HepG2 (cell line): ENCODE measurements around the gene DDT.
"Not testable (repeated sequence)": the region's sequence is repeated elsewhere in the genome, so short reads cannot be mapped to it uniquely, and the experiment has no call there.

ENCODE experiments used
- CREM ChIP-seq, 2 experiments: sonication (generic) in 1 of 2; formaldehyde crosslinking in 1 of 2; IDR thresholded peaks; 2 replicates each; pipeline versions ENCODE4 v1.4.0 to v1.6.1; 2016 to 2020; ENCODE audit warnings: antibody characterized with exemption in 1 of 2, mild to moderate bottlenecking in 1 of 2, missing genetic modification reagents in 1 of 2
- FOXA1 ChIP-seq, 2 experiments: fragments of 450-650 bp in 1 of 2; sonication (generic) in 1 of 2; formaldehyde crosslinking in 1 of 2; IDR thresholded peaks; 2 replicates each; pipeline versions ENCODE4 v1.4.0 to v1.6.1; 2016 to 2020; ENCODE audit warnings: missing genetic modification reagents in 1 of 2
- NFKBIZ ChIP-seq: IDR thresholded peaks from 2 replicates; pipeline ENCODE4 v1.6.1; 2018; ENCODE audit warnings: missing genetic modification reagents, missing compliant biosample characterization
- RAD21 ChIP-seq: fragments of 450-650 bp; formaldehyde crosslinking; IDR thresholded peaks from 2 replicates; pipeline ENCODE4 v1.5.0; 2020; ENCODE audit warnings: mild to moderate bottlenecking
- RFX5 ChIP-seq: IDR thresholded peaks from 2 replicates; pipeline ENCODE4 v1.6.1; 2011; ENCODE audit warnings: low read depth, low read length, improper control_type of control experiment
- SIN3A ChIP-seq: IDR thresholded peaks from 2 replicates; pipeline ENCODE4 v1.6.1; 2011; ENCODE audit warnings: low read depth, mild to moderate bottlenecking, control low read depth, low read length, borderline replicate concordance
- SIX1 ChIP-seq: sonication (generic); formaldehyde crosslinking; IDR thresholded peaks from 2 replicates; pipeline ENCODE4 v1.4.0; 2020; ENCODE audit warnings: missing genetic modification reagents, borderline replicate concordance
- ZBTB7B ChIP-seq: sonication (generic); formaldehyde crosslinking; IDR thresholded peaks from 2 replicates; pipeline ENCODE4 v1.4.0; 2020; ENCODE audit warnings: missing genetic modification reagents
- TF ChIP-seq, protein P1 (sequence below): sonication (generic); formaldehyde crosslinking; IDR thresholded peaks from 2 replicates; pipeline ENCODE4 v1.4.0; 2020; ENCODE audit warnings: missing genetic modification reagents

GRCh38 chr22:23989583-23990244 is 15.5 kb upstream of the DDT start:
- TF ChIP-seq ZBTB7B (CRISPR knock-in tag); SIX1 (CRISPR knock-in tag); RFX5; FOXA1 (IDR thresholded peaks at IDR 0.05); FOXA1 (CRISPR knock-in tag; IDR thresholded peaks at IDR 0.05); NFKBIZ; SIN3A; CREM (IDR thresholded peaks at IDR 0.05); CREM (CRISPR knock-in tag; IDR thresholded peaks at IDR 0.05); RAD21 (CRISPR knock-in tag): not testable (repeated sequence)
- TF ChIP-seq, protein P1, sequence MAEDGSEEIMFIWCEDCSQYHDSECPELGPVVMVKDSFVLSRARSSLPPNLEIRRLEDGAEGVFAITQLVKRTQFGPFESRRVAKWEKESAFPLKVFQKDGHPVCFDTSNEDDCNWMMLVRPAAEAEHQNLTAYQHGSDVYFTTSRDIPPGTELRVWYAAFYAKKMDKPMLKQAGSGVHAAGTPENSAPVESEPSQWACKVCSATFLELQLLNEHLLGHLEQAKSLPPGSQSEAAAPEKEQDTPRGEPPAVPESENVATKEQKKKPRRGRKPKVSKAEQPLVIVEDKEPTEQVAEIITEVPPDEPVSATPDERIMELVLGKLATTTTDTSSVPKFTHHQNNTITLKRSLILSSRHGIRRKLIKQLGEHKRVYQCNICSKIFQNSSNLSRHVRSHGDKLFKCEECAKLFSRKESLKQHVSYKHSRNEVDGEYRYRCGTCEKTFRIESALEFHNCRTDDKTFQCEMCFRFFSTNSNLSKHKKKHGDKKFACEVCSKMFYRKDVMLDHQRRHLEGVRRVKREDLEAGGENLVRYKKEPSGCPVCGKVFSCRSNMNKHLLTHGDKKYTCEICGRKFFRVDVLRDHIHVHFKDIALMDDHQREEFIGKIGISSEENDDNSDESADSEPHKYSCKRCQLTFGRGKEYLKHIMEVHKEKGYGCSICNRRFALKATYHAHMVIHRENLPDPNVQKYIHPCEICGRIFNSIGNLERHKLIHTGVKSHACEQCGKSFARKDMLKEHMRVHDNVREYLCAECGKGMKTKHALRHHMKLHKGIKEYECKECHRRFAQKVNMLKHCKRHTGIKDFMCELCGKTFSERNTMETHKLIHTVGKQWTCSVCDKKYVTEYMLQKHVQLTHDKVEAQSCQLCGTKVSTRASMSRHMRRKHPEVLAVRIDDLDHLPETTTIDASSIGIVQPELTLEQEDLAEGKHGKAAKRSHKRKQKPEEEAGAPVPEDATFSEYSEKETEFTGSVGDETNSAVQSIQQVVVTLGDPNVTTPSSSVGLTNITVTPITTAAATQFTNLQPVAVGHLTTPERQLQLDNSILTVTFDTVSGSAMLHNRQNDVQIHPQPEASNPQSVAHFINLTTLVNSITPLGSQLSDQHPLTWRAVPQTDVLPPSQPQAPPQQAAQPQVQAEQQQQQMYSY (CRISPR knock-in tag), result not testable (repeated sequence)
